Astrocyte (in vitro differentiated cells and primary cell): ENCODE measurements around the gene BMF. TPM values are rescaled to one million over a fixed set of nuclear protein-coding genes. Genes with fewer than 3 reads are reported as not detected.
"Not testable (repeated sequence)": the region's sequence is repeated elsewhere in the genome, so short reads cannot be mapped to it uniquely, and the experiment has no call there.

Experiments
- DNase-seq: peaks from one replicate; pipeline ENCODE4 v3.0.0-alpha.2; 2010; ENCODE audit warnings: low read depth
- FAIRE-seq: peaks from 2 replicates; lab custom pipeline; 2011; peaks lifted over from hg19 to GRCh38; lab: Jason Lieb, UNC
- H2AFZ ChIP-seq: 2 replicates; pipeline ENCODE4 v1.6.0; 2012; ENCODE audit warnings: low read depth, low read length, inconsistent platforms
- H3K27ac ChIP-seq: 2 replicates; pipeline ENCODE4 v1.5.1; 2011; ENCODE audit warnings: low read depth, low read length, inconsistent platforms
- H3K27me3 ChIP-seq: 2 replicates; pipeline ENCODE4 v1.6.0; 2011; ENCODE audit warnings: low read length, inconsistent platforms; ENCODE audit not compliant: insufficient read depth
- H3K36me3 ChIP-seq: 2 replicates; pipeline ENCODE4 v1.5.1; 2011; ENCODE audit warnings: low read length, inconsistent platforms; ENCODE audit not compliant: insufficient read depth
- H3K4me1 ChIP-seq: 2 replicates; pipeline ENCODE4 v1.5.1; 2011; ENCODE audit warnings: low read length, inconsistent platforms; ENCODE audit not compliant: insufficient read depth
- H3K4me2 ChIP-seq: 2 replicates; pipeline ENCODE4 v1.6.0; 2012; ENCODE audit warnings: low read length, inconsistent platforms
- H3K4me3 ChIP-seq: 2 replicates; pipeline ENCODE4 v1.5.1; 2011; ENCODE audit warnings: low read depth, mild to moderate bottlenecking, low read length, inconsistent platforms; ENCODE audit not compliant: insufficient read depth
- H3K79me2 ChIP-seq: 2 replicates; pipeline ENCODE4 v1.6.0; 2012; ENCODE audit warnings: mild to moderate bottlenecking, low read length, inconsistent platforms; ENCODE audit not compliant: insufficient read depth
- H3K9ac ChIP-seq: 2 replicates; pipeline ENCODE4 v1.6.0; 2012; ENCODE audit warnings: mild to moderate bottlenecking, low read length, inconsistent platforms
- H3K9me3 ChIP-seq: 2 replicates; pipeline ENCODE4 v1.5.1; 2012; ENCODE audit warnings: low read depth, mild to moderate bottlenecking, low read length, inconsistent platforms; ENCODE audit not compliant: insufficient read depth
- H4K20me1 ChIP-seq: 2 replicates; pipeline ENCODE4 v1.6.0; 2012; ENCODE audit warnings: low read length, inconsistent platforms; ENCODE audit not compliant: insufficient read depth
- H3K27ac Mint-ChIP-seq: one replicate; pipeline ENCODE4 v1.8.0; 2021; ENCODE audit warnings: mild to moderate bottlenecking, mixed read lengths; ENCODE audit not compliant: unreplicated experiment
- H3K27me3 Mint-ChIP-seq: one replicate; pipeline ENCODE4 v1.8.0; 2021; ENCODE audit warnings: low read depth, mixed read lengths; ENCODE audit not compliant: unreplicated experiment
- H3K36me3 Mint-ChIP-seq: one replicate; pipeline ENCODE4 v1.8.0; 2021; ENCODE audit warnings: low read depth, mixed read lengths; ENCODE audit not compliant: unreplicated experiment
- H3K4me1 Mint-ChIP-seq: one replicate; pipeline ENCODE4 v1.8.0; 2021; ENCODE audit warnings: low read depth, mixed read lengths; ENCODE audit not compliant: unreplicated experiment
- H3K4me3 Mint-ChIP-seq: one replicate; pipeline ENCODE4 v1.8.0; 2021; ENCODE audit warnings: mild to moderate bottlenecking, moderate library complexity, mixed read lengths; ENCODE audit not compliant: unreplicated experiment
- H3K9me3 Mint-ChIP-seq: one replicate; pipeline ENCODE4 v1.8.0; 2021; ENCODE audit warnings: mild to moderate bottlenecking, mixed read lengths; ENCODE audit not compliant: unreplicated experiment
- CTCF ChIP-seq: IDR thresholded peaks from 2 replicates; pipeline ENCODE4 v1.5.1; 2011; ENCODE audit warnings: low read depth, mild to moderate bottlenecking, inconsistent platforms, low read length, moderate library complexity; ENCODE audit not compliant: insufficient read depth
- EZH2 ChIP-seq: IDR thresholded peaks from 2 replicates; pipeline ENCODE4 v1.6.1; 2012; ENCODE audit warnings: mild to moderate bottlenecking, low read length, inconsistent platforms; ENCODE audit not compliant: insufficient read depth
- total RNA-seq: library from RNA; stranded (reverse); gene quantifications from 2 replicates; pipeline ENCODE4 v1.2.1, GENCODE V29; 2021

Gene BMF
- total RNA-seq, 1 donor from 2014 or later, result 31.8 TPM

DNA sequence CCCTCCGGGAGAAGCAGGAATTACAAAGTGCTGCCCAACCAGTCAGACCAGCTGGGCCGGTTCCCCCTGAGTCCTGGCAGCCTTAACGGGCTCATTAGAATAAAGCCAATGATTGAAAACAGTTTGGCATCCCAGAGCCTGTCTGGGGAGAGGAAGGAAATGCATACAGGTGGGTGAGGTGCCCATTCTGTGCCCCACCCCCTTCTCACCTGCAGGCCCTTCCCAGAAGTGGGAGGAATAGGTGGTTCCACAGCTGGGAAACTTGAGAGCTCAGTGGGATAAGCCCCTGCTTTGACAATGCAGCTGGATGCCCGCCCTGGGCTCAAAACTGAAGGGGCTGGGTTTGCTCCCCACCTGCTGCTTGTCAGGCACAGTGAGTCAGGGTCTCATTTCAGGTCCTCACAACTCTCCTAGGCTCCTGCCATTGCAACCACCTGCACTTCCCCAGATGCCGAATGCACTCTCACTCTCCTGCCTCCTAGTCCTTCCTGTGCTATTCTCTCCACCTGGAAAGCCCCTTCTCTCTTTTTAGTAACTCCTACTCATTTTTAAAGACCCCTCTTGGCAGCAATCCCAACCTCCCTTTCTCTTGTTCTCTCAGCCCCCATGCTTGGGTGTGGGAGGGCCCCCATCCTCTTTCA, 46.7 kb upstream of the BMF start:
- H4K20me1 ChIP-seq, result no peaks in the 10 kb centered on the region
- H3K9ac ChIP-seq, result no peak overlapping the region
- H3K79me2 ChIP-seq, result no peaks in the 10 kb centered on the region
- no peak for TF ChIP-seq CTCF
- no peak for TF ChIP-seq EZH2
- DNase-seq, result no peak
- Mint-ChIP-seq H3K27me3 (peaks cover 16% of the 10 kb centered on the region), H3K27ac (no peak overlapping the region), H3K36me3 (no peaks in the 10 kb centered on the region), H3K4me1 (peaks cover 2% of the 10 kb centered on the region), H3K4me3 (no peak overlapping the region), H3K9me3 (peaks cover 2% of the 10 kb centered on the region)
- no peaks in the 10 kb centered on the region for H3K9me3 ChIP-seq
- no peak overlapping the region for H3K4me2 ChIP-seq
- no peak overlapping the region for H3K27ac ChIP-seq
- H3K4me3 ChIP-seq, result no peak overlapping the region
- H3K4me1 ChIP-seq, result peaks cover 4% of the 10 kb centered on the region
- H3K36me3 ChIP-seq, result no peaks in the 10 kb centered on the region
- no peak for FAIRE-seq
- no peak overlapping the region for H2AFZ ChIP-seq
- no peaks in the 10 kb centered on the region for H3K27me3 ChIP-seq

DNA sequence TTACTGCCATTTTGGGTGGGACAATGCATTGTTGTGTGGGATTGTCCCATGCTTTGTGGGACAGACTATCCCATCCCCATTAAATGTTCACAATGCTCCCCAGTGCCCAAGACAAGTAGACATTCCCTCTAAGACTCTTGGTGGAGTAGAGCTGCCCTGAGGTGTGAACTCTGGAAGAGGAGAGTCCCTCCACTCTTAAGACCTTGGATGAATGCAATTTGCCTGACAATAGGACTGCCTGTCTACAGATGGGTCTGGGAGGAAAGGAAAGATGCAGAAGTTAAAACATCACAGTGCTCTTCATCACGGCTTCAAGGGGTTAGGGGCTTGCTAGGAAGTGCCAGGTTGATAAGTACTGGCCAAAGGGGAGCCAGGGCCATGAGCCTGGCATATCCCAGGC, 46.1 kb upstream of the BMF start:
- not testable (repeated sequence) for DNase-seq, H3K9me3 ChIP-seq, H3K79me2 ChIP-seq, H3K9me3 Mint-ChIP-seq, H3K4me2 ChIP-seq, H3K27ac ChIP-seq, H3K27ac Mint-ChIP-seq, H3K27me3 ChIP-seq, H4K20me1 ChIP-seq, H2AFZ ChIP-seq, H3K9ac ChIP-seq, H3K4me1 ChIP-seq, FAIRE-seq, H3K4me1 Mint-ChIP-seq, H3K36me3 ChIP-seq, H3K36me3 Mint-ChIP-seq, H3K4me3 Mint-ChIP-seq, H3K4me3 ChIP-seq
- H3K27me3 Mint-ChIP-seq, result peaks cover 16% of the 10 kb centered on the region

DNA sequence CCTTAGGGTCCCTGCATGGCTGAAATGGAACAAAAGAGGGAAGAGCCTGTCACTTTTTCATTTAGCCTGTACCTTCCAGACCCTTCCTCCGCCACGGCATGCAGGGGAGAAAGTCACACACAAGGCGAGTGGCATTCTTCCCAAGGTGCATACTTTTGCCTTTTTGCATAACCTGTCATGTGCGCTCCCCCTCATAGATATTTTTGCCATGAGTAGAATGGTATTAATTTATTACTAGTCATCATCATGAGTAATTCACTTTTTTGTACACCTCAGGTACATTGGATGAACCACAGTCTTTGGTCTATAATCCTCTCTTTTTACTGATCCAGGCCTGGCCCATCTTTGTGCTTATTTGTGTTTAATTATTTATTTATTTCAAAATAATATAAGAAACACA, 43.3 kb upstream of the BMF start:
- Mint-ChIP-seq H3K36me3 (no peaks in the 10 kb centered on the region), H3K27ac (no peak overlapping the region), H3K4me1 (peaks cover 7% of the 10 kb centered on the region), H3K27me3 (peaks cover 14% of the 10 kb centered on the region), H3K4me3 (no peak overlapping the region), H3K9me3 (no peaks in the 10 kb centered on the region)
- peaks cover 10% of the 10 kb centered on the region for H3K4me1 ChIP-seq
- no peaks in the 10 kb centered on the region for H3K79me2 ChIP-seq
- no peak for DNase-seq
- H3K4me3 ChIP-seq, result no peak overlapping the region
- FAIRE-seq, result no peak
- H3K9ac ChIP-seq, result no peak overlapping the region
- no peak overlapping the region for H3K4me2 ChIP-seq
- H4K20me1 ChIP-seq, result no peaks in the 10 kb centered on the region
- H3K36me3 ChIP-seq, result no peaks in the 10 kb centered on the region
- TF ChIP-seq CTCF (no peak), EZH2 (no peak)
- H3K27ac ChIP-seq, result no peak overlapping the region
- no peaks in the 10 kb centered on the region for H3K27me3 ChIP-seq
- H2AFZ ChIP-seq, result no peak overlapping the region
- no peaks in the 10 kb centered on the region for H3K9me3 ChIP-seq
